CD4-positive, CD25-positive, alpha-beta regulatory T cell (primary cell): ENCODE results near the gene RUSC1. TPM values are rescaled to one million over a fixed set of nuclear protein-coding genes. Genes with fewer than 3 reads are reported as not detected.

Experiments used
- ATAC-seq, 2 donors: fragments of 150-1000 bp; cut with Tn5 transposase; one replicate each; pipeline ENCODE4 v1.10.0; 2021; ENCODE audit warnings: low read depth in 2 of 2, moderate number of reproducible peaks in 2 of 2, moderate library complexity in 1 of 2
- DNase-seq, 3 donors: peaks; one replicate each; pipeline versions ENCODE4 v3.0.0 to v3.0.0-alpha.2; 2012 to 2022; ENCODE audit warnings: mixed read lengths in 1 of 3
- H3K27ac ChIP-seq: one replicate; pipeline ENCODE4 v1.7.0; 2013; ENCODE audit warnings: mild to moderate bottlenecking, low read length; ENCODE audit not compliant: insufficient read depth, poor library complexity, severe bottlenecking
- H3K27me3 ChIP-seq: one replicate; pipeline ENCODE4 v1.7.0; 2013; ENCODE audit warnings: low read length; ENCODE audit not compliant: control insufficient read depth, insufficient read depth
- H3K36me3 ChIP-seq: one replicate; pipeline ENCODE4 v1.7.0; 2013; ENCODE audit warnings: mild to moderate bottlenecking, low read length, moderate library complexity; ENCODE audit not compliant: control insufficient read depth, insufficient read depth
- H3K4me1 ChIP-seq: 2 replicates; pipeline ENCODE4 v1.7.0; 2013; ENCODE audit warnings: mild to moderate bottlenecking, low read length; ENCODE audit not compliant: insufficient read depth, control insufficient read depth, poor library complexity, severe bottlenecking
- H3K4me3 ChIP-seq: one replicate; pipeline ENCODE4 v1.7.0; 2013; ENCODE audit warnings: low read depth, mild to moderate bottlenecking, low read length, moderate library complexity
- H3K9me3 ChIP-seq, 2 experiments: 1 replicate in 1 of 2; 2 replicates in 1 of 2; pipeline ENCODE4 v1.7.0; 2013; ENCODE audit warnings: low read length in 2 of 2, mild to moderate bottlenecking in 1 of 2, moderate library complexity in 1 of 2; ENCODE audit not compliant: control insufficient read depth in 2 of 2
- H3K27ac Mint-ChIP-seq, 3 donors: one replicate each; pipeline ENCODE4 v1.8.0; 2020 to 2022; ENCODE audit warnings: mild to moderate bottlenecking in 3 of 3, mixed read lengths in 3 of 3, moderate library complexity in 2 of 3
- H3K27me3 Mint-ChIP-seq: one replicate; pipeline ENCODE4 v1.8.0; 2022; ENCODE audit warnings: mild to moderate bottlenecking, mixed read lengths
- H3K36me3 Mint-ChIP-seq: one replicate; pipeline ENCODE4 v1.8.0; 2020; ENCODE audit warnings: mixed read lengths
- H3K4me1 Mint-ChIP-seq, 4 donors: one replicate each; pipeline ENCODE4 v1.8.0; 2020 to 2022; ENCODE audit warnings: mixed read lengths in 4 of 4, mild to moderate bottlenecking in 1 of 4
- H3K4me3 Mint-ChIP-seq, 4 donors: one replicate each; pipeline ENCODE4 v1.8.0; 2020 to 2022; ENCODE audit warnings: mild to moderate bottlenecking in 4 of 4, mixed read lengths in 4 of 4, moderate library complexity in 3 of 4
- H3K9me3 Mint-ChIP-seq, 7 donors: one replicate each; pipeline ENCODE4 v1.8.0; 2020 to 2022; ENCODE audit warnings: mixed read lengths in 7 of 7, mild to moderate bottlenecking in 3 of 7, moderate library complexity in 2 of 7
- polyA plus RNA-seq, 4 donors: library from polyadenylated mRNA; unstranded; fragments of 300-500 nt; fragmentation: Illumina TruSeq; gene quantifications; one replicate each; pipeline ENCODE4 v1.2.3, GENCODE V29; 2021
- total RNA-seq: library from RNA; stranded (reverse); gene quantifications from one replicate; pipeline ENCODE4 v1.2.3, GENCODE V29; 2022

RUSC1 gene
- total and polyA plus RNA-seq, 5 donors from 2014 or later, result 7.1 to 12.4 (median 9.8) TPM

- peaks cover 18% of the 10 kb centered on the region for H3K36me3 Mint-ChIP-seq
- no peaks in the 10 kb centered on the region for H3K9me3 ChIP-seq
- DNase-seq (no peak), ATAC-seq (no peak)
- no peaks in the 10 kb centered on the region for H3K4me1 Mint-ChIP-seq
- H3K4me1 ChIP-seq, result no peaks in the 10 kb centered on the region
- H3K9me3 Mint-ChIP-seq, result no peaks in the 10 kb centered on the region
- peaks cover 51% of the 10 kb centered on the region for H3K36me3 ChIP-seq
- H3K27ac ChIP-seq, result no peak overlapping the region
- no peak overlapping the region for H3K27ac Mint-ChIP-seq
- no peak overlapping the region for H3K4me3 Mint-ChIP-seq
- no peaks in the 10 kb centered on the region for H3K27me3 Mint-ChIP-seq
- H3K27me3 ChIP-seq, result no peaks in the 10 kb centered on the region
- H3K4me3 ChIP-seq, result no peak overlapping the region
These were observed 39.4 kb downstream of the RUSC1 start for GRCh38 chr1:155360051-155360450.

- Mint-ChIP-seq H3K9me3 (no peaks in the 10 kb centered on the region), H3K36me3 (peaks cover 35% of the 10 kb centered on the region), H3K4me3 (no peak overlapping the region), H3K4me1 (peaks cover 0 to 13% (median 5%) of the 10 kb centered on the region in 4 donors), H3K27me3 (no peaks in the 10 kb centered on the region), H3K27ac (no peak overlapping the region)
- DNase-seq (no peak), ATAC-seq (no peak)
- Histone ChIP-seq H3K9me3 (no peaks in the 10 kb centered on the region), H3K4me1 (no peaks in the 10 kb centered on the region), H3K27ac (no peak overlapping the region), H3K4me3 (no peak overlapping the region), H3K36me3 (peaks cover 56% of the 10 kb centered on the region), H3K27me3 (no peaks in the 10 kb centered on the region)
These were observed 58.5 kb downstream of the RUSC1 start for GRCh38 chr1:155379180-155379579.

- DNase-seq, result peak in 2 of 3 donors; percentile 10 to 13
- Histone ChIP-seq H3K27ac (no peak overlapping the region), H3K27me3 (no peaks in the 10 kb centered on the region), H3K36me3 (peaks cover 56% of the 10 kb centered on the region), H3K4me1 (no peaks in the 10 kb centered on the region), H3K4me3 (no peak overlapping the region), H3K9me3 (no peaks in the 10 kb centered on the region)
- no peak overlapping the region for H3K4me3 Mint-ChIP-seq
- H3K27me3 Mint-ChIP-seq, result no peaks in the 10 kb centered on the region
- peaks cover 35% of the 10 kb centered on the region for H3K36me3 Mint-ChIP-seq
- no peak for ATAC-seq
- H3K27ac Mint-ChIP-seq, result no peak overlapping the region
- no peaks in the 10 kb centered on the region for H3K9me3 Mint-ChIP-seq
- H3K4me1 Mint-ChIP-seq, result peaks cover 0 to 13% (median 5%) of the 10 kb centered on the region in 4 donors
These were observed 59.0 kb downstream of the RUSC1 start for GRCh38 chr1:155379631-155380090.

Other genes starting within 250 kb of the RUSC1 start
- 0.52 TPM for gene EFNA3, start 242.1 kb upstream of the RUSC1 start, total RNA-seq
- 1 to 10 TPM in 1 of 4 donors, under 1 TPM in 3; 0.42 to 1.2 (median 0.69) TPM for gene EFNA3, start 242.1 kb upstream of the RUSC1 start, polyA plus RNA-seq
- gene EFNA1, start 193.0 kb upstream of the RUSC1 start, total RNA-seq, result 0.30 TPM
- 1 to 10 TPM; 1.4 to 6.8 (median 3.3) TPM for gene EFNA1, start 193.0 kb upstream of the RUSC1 start, polyA plus RNA-seq
- 24.1 TPM for gene SLC50A1, start 185.0 kb upstream of the RUSC1 start, total RNA-seq
- 10 to 100 TPM; 45.1 to 59.3 (median 46.0) TPM for gene SLC50A1, start 185.0 kb upstream of the RUSC1 start, polyA plus RNA-seq
- gene DPM3, start 180.4 kb upstream of the RUSC1 start, total RNA-seq, result 28.1 TPM
- gene DPM3, start 180.4 kb upstream of the RUSC1 start, polyA plus RNA-seq, result 100 to 1,000 TPM in 3 of 4 donors, 10 to 100 TPM in 1; 98.3 to 116 (median 101) TPM
- gene KRTCAP2, start 147.6 kb upstream of the RUSC1 start, total RNA-seq, result 122 TPM
- gene KRTCAP2, start 147.6 kb upstream of the RUSC1 start, polyA plus RNA-seq, result 100 to 1,000 TPM; 468 to 537 (median 507) TPM
- gene TRIM46, start 147.0 kb upstream of the RUSC1 start, total RNA-seq, result 6.1 TPM
- gene TRIM46, start 147.0 kb upstream of the RUSC1 start, polyA plus RNA-seq, result 1 to 10 TPM in 2 of 4 donors, under 1 TPM in 2; 0.44 to 1.6 (median 0.78) TPM
- 18.4 TPM for gene THBS3, start 113.0 kb upstream of the RUSC1 start, total RNA-seq
- 1 to 10 TPM; 2.7 to 4.1 (median 3.7) TPM for gene THBS3, start 113.0 kb upstream of the RUSC1 start, polyA plus RNA-seq
- gene MTX1, start 112.2 kb upstream of the RUSC1 start, total RNA-seq, result 18.4 TPM
- 10 to 100 TPM; 44.3 to 52.2 (median 49.0) TPM for gene MTX1, start 112.2 kb upstream of the RUSC1 start, polyA plus RNA-seq
- 7.8 TPM for gene ENTREP3, start 65.4 kb upstream of the RUSC1 start, total RNA-seq
- gene ENTREP3, start 65.4 kb upstream of the RUSC1 start, polyA plus RNA-seq, result under 1 TPM; 0.57 to 0.97 (median 0.72) TPM
- gene SCAMP3, start 58.5 kb upstream of the RUSC1 start, total RNA-seq, result 57.3 TPM
- 100 to 1,000 TPM; 110 to 150 (median 141) TPM for gene SCAMP3, start 58.5 kb upstream of the RUSC1 start, polyA plus RNA-seq
- 76.6 TPM for gene CLK2, start 47.4 kb upstream of the RUSC1 start, total RNA-seq
- 10 to 100 TPM; 11.4 to 17.4 (median 15.5) TPM for gene CLK2, start 47.4 kb upstream of the RUSC1 start, polyA plus RNA-seq
- 1.5 TPM for gene HCN3, start 43.4 kb upstream of the RUSC1 start, total RNA-seq
- gene HCN3, start 43.4 kb upstream of the RUSC1 start, polyA plus RNA-seq, result under 1 TPM in 3 of 4 donors, not detected in 1; 0.07 to 0.15 (median 0.11) TPM
- not detected for gene PKLR, start 19.5 kb upstream of the RUSC1 start, total RNA-seq
- gene PKLR, start 19.5 kb upstream of the RUSC1 start, polyA plus RNA-seq, result not detected
- 67.9 TPM for gene FDPS, start 12.0 kb upstream of the RUSC1 start, total RNA-seq
- gene FDPS, start 12.0 kb upstream of the RUSC1 start, polyA plus RNA-seq, result 100 to 1,000 TPM; 114 to 159 (median 123) TPM
- gene ASH1L, start 241.9 kb downstream of the RUSC1 start, total RNA-seq, result 97.8 TPM
- gene ASH1L, start 241.9 kb downstream of the RUSC1 start, polyA plus RNA-seq, result 10 to 100 TPM; 14.1 to 16.8 (median 15.1) TPM